ENCODE results near the gene RRAD.

DNA sequence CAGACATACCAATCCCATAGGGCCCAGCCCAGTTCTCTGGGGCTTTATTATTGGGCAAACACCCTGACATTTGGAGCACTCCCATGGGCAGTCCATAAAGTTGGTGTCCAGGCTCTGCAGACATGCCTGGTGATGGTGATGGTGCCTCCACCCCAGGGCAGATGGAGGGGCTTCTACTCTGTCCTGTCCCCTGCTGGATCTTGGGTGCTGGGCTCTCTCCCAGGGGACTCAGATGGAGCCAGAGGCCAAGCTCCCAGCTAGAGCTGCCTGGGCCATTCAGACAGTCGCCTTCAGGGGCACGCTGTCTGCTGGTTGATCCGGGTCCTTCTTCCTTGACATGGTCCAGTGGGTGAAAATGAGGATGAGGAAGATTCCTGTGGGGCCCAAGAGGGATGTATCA is 17.2 kb downstream of the RRAD start:
- TF ChIP-seq, protein P1, sequence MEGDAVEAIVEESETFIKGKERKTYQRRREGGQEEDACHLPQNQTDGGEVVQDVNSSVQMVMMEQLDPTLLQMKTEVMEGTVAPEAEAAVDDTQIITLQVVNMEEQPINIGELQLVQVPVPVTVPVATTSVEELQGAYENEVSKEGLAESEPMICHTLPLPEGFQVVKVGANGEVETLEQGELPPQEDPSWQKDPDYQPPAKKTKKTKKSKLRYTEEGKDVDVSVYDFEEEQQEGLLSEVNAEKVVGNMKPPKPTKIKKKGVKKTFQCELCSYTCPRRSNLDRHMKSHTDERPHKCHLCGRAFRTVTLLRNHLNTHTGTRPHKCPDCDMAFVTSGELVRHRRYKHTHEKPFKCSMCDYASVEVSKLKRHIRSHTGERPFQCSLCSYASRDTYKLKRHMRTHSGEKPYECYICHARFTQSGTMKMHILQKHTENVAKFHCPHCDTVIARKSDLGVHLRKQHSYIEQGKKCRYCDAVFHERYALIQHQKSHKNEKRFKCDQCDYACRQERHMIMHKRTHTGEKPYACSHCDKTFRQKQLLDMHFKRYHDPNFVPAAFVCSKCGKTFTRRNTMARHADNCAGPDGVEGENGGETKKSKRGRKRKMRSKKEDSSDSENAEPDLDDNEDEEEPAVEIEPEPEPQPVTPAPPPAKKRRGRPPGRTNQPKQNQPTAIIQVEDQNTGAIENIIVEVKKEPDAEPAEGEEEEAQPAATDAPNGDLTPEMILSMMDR (IDR thresholded peaks at IDR 0.05; ENCODE audit: extremely low read depth in 1 of 2, insufficient read depth in 1 of 2, low read depth in 1 of 2, low read length in 2 of 2) = no peak
- no peak for TF ChIP-seq JUN (IDR thresholded peaks at IDR 0.05; ENCODE audit: borderline replicate concordance, insufficient read depth, insufficient read length, low read depth)
- TF ChIP-seq MYC (IDR thresholded peaks at IDR 0.05; ENCODE audit: low read depth, low read length) = no peak
